Neutrophil (primary cell): ENCODE measurements around the gene DDX5.
"Not testable (repeated sequence)": the region's sequence is repeated elsewhere in the genome, so short reads cannot be mapped to it uniquely, and the experiment has no call there.

Source experiments
- H3K27ac ChIP-seq: fragments of 200-600 bp; sonication (generic); 2 replicates; pipeline ENCODE4 v1.5.1; 2016; ENCODE audit warnings: mild to moderate bottlenecking, moderate library complexity
- H3K27me3 ChIP-seq: fragments of 200-600 bp; sonication (generic); 2 replicates; pipeline ENCODE4 v1.6.0; 2016; ENCODE audit warnings: mild to moderate bottlenecking
- H3K36me3 ChIP-seq: fragments of 200-600 bp; sonication (generic); 2 replicates; pipeline ENCODE4 v1.5.1; 2017
- H3K4me1 ChIP-seq, 2 experiments: fragments of 200-600 bp in 1 of 2; sonication (generic) in 1 of 2; 1 replicate in 1 of 2; 2 replicates in 1 of 2; pipeline versions ENCODE4 v1.5.1 to v1.6.1; 2013 to 2016; ENCODE audit warnings: low read depth in 1 of 2, low read length in 1 of 2, mild to moderate bottlenecking in 1 of 2, moderate library complexity in 1 of 2; ENCODE audit not compliant: control insufficient read depth in 1 of 2, insufficient read depth in 1 of 2
- H3K4me3 ChIP-seq, 2 experiments: fragments of 200-600 bp in 1 of 2; sonication (generic) in 1 of 2; 1 replicate in 1 of 2; 2 replicates in 1 of 2; pipeline ENCODE4 v1.5.1; 2013 to 2016; ENCODE audit warnings: low read depth in 1 of 2, low read length in 1 of 2, mild to moderate bottlenecking in 1 of 2, moderate library complexity in 1 of 2
- H3K9me3 ChIP-seq: fragments of 200-600 bp; sonication (generic); 2 replicates; pipeline ENCODE4 v1.5.1; 2016
- TF ChIP-seq, protein P1 (sequence below): fragments of 200-600 bp; sonication (generic); IDR thresholded peaks from 2 replicates; pipeline ENCODE4 v1.5.1; 2016; ENCODE audit warnings: antibody characterized with exemption

The DDX5 gene

DNA sequence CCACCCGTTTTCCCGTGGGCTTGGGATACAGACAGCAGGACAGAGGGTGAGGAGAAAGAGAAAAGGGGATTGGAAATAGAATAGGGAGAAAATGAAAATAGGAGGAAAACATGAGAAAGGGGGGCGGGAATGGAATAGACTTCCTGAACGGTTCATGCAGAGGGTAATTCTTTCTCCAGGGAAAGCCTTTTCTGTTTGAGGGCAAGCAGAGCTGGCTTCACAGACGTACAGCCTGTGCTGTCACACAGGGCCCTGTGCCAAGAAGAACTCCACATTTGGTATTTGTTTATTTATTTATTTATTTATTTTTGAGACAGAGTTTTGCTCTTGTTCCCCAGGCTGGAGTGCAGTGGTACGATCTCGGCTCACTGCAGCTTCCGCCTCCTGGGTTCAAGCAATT is 45.1 kb downstream of the DDX5 start:
- Histone ChIP-seq H3K36me3 (peaks cover 62% of the 10 kb centered on the region), H3K9me3 (no peaks in the 10 kb centered on the region), H3K27me3 (no peaks in the 10 kb centered on the region), H3K4me1 (peaks cover 19 to 23% of the 10 kb centered on the region in 2 experiments), H3K4me3 (no peak overlapping the region), H3K27ac (no peak overlapping the region)
- TF ChIP-seq, protein P1, sequence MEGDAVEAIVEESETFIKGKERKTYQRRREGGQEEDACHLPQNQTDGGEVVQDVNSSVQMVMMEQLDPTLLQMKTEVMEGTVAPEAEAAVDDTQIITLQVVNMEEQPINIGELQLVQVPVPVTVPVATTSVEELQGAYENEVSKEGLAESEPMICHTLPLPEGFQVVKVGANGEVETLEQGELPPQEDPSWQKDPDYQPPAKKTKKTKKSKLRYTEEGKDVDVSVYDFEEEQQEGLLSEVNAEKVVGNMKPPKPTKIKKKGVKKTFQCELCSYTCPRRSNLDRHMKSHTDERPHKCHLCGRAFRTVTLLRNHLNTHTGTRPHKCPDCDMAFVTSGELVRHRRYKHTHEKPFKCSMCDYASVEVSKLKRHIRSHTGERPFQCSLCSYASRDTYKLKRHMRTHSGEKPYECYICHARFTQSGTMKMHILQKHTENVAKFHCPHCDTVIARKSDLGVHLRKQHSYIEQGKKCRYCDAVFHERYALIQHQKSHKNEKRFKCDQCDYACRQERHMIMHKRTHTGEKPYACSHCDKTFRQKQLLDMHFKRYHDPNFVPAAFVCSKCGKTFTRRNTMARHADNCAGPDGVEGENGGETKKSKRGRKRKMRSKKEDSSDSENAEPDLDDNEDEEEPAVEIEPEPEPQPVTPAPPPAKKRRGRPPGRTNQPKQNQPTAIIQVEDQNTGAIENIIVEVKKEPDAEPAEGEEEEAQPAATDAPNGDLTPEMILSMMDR: no peak

DNA sequence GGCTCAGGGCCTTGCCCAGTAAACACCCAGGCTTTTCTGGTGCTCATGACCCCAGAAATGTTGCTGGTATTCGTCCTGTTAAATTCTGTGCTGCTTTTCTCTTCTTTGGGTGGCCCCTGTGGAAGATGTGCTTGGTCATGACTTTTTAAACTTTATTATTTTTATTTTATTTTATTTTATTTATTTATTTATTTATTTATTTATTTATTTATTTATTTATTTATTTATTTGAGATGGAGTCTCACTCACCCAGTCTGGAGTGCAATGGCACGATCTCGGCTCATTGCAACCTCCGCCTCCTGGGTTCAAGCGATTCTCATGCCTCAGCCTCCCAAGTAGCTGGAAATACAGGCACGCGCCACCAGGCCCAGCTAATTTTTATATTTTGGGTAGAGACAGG is 46.3 kb downstream of the DDX5 start:
- H3K4me3 ChIP-seq, H3K27ac ChIP-seq, H3K9me3 ChIP-seq, H3K27me3 ChIP-seq: not testable (repeated sequence)
- Histone ChIP-seq H3K4me1 (peaks cover 23 to 29% of the 10 kb centered on the region in 2 experiments), H3K36me3 (peaks cover 55% of the 10 kb centered on the region)

DNA sequence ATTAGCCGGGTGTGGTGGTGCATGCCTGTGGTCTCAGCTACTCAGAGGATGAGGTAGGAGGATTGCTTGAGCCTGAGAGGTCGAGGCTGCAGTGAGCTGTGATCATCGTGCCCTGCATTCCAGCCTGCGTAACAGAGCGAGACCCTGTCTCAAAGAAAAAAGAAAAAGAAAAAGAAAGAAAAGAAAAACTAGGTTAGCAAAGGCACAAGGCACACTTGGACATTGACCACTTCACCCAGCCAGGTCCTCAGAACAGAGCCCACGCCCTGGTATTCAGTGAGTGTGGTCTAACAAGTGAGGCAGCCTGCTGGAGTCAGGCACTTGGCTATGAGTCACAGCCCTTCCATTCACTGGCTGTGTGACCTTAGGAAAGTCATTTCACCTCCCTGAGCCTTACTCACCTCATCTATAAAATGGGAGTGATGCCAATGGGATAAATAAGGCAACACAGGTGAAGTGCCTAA is 46.8 kb downstream of the DDX5 start:
- Histone ChIP-seq H3K27ac (no peak overlapping the region), H3K36me3 (peaks cover 57% of the 10 kb centered on the region), H3K4me1 (peaks cover 23 to 29% of the 10 kb centered on the region in 2 experiments), H3K9me3 (no peaks in the 10 kb centered on the region), H3K4me3 (no peak overlapping the region), H3K27me3 (no peaks in the 10 kb centered on the region)
- TF ChIP-seq, protein P1: no peak

DNA sequence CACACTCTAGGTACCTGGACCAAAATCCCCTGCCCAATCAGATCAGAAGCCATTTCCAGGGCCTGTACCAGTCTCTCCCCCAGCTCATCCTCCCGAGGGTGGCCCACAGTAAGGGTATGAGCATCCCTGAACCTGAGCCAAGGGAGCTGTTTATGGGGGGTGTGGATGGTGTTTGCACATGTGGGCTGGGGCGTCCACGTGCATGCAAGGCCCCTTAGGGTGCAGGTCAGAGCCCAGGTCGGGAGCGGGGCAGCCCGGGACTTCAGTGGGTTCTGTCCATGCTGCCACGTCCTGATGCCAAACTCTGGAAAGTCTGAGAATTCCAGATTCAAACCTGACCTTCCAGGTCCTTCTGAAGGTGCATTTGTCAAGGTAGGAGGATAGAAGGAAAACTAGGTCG is 47.3 kb downstream of the DDX5 start:
- Histone ChIP-seq H3K27ac (no peak overlapping the region), H3K4me3 (no peak overlapping the region), H3K27me3 (no peaks in the 10 kb centered on the region), H3K9me3 (no peaks in the 10 kb centered on the region), H3K36me3 (peaks cover 62% of the 10 kb centered on the region), H3K4me1 (peaks cover 23 to 29% of the 10 kb centered on the region in 2 experiments)
- TF ChIP-seq, protein P1: no peak

DNA sequence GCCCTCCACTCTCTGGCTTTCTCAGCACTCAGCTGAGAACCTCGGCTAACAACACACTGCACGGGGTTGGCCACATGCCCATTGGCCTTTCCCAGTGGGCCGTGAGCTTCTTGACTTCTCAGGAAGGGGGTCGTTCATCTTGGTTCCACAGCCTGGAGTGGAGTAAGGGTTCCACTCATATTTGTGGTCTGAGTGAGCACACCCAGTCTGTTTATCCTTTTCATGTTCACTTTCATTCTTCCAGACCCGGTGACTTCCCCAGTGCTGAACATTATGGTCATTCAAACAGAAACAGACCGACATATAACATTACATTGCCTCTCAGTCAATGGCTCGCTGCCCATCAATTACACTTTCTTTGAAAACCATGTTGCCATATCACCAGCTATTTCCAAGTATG is 48.9 kb downstream of the DDX5 start:
- Histone ChIP-seq H3K27me3 (no peaks in the 10 kb centered on the region), H3K9me3 (no peaks in the 10 kb centered on the region), H3K4me3 (no peak overlapping the region), H3K36me3 (peaks cover 55% of the 10 kb centered on the region), H3K4me1 (peaks cover 23 to 35% of the 10 kb centered on the region in 2 experiments), H3K27ac (peak overlapping the region; percentile 70)
- TF ChIP-seq, protein P1: no peak

DNA sequence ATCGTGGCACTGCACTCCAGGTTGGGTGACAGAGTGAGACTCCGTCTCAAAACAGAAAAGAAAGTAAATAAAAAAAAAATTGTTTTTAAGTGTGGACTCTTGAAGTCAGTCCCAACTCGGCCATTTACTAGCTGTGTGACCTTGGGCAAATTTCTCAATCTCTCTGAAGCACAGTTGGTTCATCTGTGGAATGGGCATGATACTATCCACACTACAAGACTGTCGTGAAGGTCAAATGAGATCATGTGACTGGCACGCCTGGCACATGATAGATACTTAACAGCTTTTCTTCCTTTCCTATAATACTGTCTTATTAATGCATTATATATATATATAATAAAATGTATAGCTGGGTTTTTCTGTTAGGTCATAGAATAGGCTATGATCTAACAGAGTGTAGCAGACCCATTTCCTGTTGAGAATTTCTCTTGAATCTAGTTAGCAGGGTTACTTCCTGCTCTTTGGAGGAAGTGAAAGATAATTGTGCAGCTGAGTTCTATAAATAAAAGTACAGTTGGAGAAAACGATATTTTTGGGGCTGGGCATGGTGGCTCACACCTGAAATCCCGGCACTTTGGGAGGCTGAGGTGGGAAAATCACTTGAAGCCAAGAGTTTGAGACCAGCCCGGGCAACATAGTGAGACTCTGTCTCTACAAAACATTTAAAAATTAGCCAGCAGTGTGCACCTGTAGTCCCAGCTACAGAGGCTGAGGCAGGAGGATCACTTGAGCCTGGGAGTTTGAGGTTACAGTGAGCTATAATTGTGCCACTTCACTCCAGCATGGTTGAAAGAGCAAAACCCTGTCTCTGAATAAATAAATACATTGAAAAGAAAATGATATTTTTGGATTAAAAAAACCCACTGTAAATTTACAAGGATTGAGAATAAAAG is 49.9 kb downstream of the DDX5 start:
- no peaks in the 10 kb centered on the region for H3K27me3 ChIP-seq
- no peak overlapping the region for H3K4me3 ChIP-seq
- H3K36me3 ChIP-seq: peaks cover 45% of the 10 kb centered on the region
- TF ChIP-seq, protein P1: no peak
- H3K27ac ChIP-seq: peak overlapping the region; percentile 70
- peaks cover 29 to 35% of the 10 kb centered on the region in 2 experiments for H3K4me1 ChIP-seq
- no peaks in the 10 kb centered on the region for H3K9me3 ChIP-seq
